Measurements from ENCODE around the gene PGM1.
A peak's percentile ranks its signal among the peaks of the same experiment; 100 is the strongest.

PGM1 gene

DNA sequence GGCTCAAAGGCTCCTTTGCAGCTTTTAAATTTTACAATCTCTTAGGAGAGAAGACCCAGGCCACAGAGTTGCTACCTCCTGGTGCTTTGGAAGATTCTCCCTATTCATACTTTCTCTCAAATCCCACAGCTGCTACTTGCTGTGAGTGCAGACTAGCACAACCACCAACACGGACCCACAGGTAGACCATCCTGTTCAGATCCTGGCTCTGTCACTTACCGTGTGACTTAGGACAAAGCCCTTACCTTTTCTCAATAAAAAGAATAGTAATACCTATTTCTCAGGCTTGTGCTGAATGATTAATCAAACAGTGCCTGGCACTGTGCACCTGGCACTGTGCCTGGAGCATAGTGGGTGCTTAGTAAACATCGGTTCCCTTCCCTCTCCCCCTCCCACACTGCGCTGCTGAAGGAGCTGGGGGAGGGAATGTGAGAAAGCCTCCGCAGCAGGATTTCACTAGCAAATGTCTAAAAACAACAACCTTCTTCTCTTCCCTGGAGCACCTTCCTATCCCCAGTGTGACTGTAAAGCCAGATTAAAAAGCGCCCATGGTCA is 81.7 kb downstream of the PGM1 start:
- Histone ChIP-seq H3K4me3 (ENCODE audit: low read length) (no peak overlapping the region), H3K4me1 (ENCODE audit: control insufficient read depth, insufficient read depth, low read length) (peaks cover 5% of the 10 kb centered on the region), H3K27ac (ENCODE audit: low read depth, low read length) (peak overlapping the region; percentile 6), H3K27me3 (ENCODE audit: control insufficient read depth, insufficient read depth, low read length) (no peaks in the 10 kb centered on the region), H3K9ac (ENCODE audit: low read length) (no peak overlapping the region), H3K36me3 (ENCODE audit: control insufficient read depth, insufficient read depth, low read length) (no peaks in the 10 kb centered on the region)

DNA sequence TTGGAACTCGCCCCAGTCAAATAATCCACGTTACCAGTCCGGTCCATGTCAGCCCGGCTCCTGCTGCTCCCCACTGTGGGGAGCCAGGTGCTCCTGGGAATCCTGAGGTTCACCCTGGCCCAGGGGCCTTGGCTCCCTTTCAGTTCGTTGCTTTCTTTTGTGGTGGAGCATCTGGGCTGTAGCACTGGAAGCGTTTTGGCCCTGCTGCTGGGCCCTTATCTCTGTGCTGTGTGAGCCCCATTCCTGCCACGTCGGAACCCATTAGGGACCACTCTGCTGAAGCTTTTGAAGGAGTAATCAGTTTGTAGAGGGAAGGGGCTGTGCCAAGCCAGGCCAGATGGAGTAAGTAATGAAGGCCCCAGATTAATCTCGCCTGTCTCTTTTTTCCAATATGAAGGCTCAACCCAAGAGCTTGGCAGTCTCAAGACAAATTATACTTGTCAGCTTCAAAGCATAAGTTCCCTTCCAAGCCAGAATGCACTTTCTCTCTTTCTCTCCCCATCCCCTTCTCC is 82.3 kb downstream of the PGM1 start:
- Histone ChIP-seq H3K36me3 (ENCODE audit: control insufficient read depth, insufficient read depth, low read length) (no peaks in the 10 kb centered on the region), H3K9ac (ENCODE audit: low read length) (no peak overlapping the region), H3K4me1 (ENCODE audit: control insufficient read depth, insufficient read depth, low read length) (peaks cover 5% of the 10 kb centered on the region), H3K27ac (ENCODE audit: low read depth, low read length) (no peak overlapping the region), H3K4me3 (ENCODE audit: low read length) (no peak overlapping the region), H3K27me3 (ENCODE audit: control insufficient read depth, insufficient read depth, low read length) (no peaks in the 10 kb centered on the region)

DNA sequence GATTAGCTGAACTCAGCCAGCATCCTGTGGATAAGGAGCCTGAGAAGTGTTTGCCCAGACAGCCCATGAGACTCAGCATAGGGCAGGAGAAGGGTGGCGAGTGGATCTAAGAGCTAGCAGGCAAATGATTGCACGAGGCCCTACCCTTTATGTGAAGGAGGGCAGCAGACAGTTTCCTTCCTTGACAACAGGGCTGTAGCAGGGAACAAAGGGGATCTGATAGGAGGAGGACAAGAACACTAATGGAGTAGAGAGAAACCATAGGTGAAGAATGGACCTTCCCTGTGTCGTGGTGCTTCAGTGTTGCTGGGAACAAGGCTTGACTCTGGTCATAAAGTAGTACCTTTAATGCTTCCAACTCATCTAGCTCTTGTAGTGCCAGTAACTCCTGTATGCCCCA is 84.3 kb downstream of the PGM1 start:
- Histone ChIP-seq H3K9ac (ENCODE audit: low read length) (no peak overlapping the region), H3K27ac (ENCODE audit: low read depth, low read length) (no peak overlapping the region), H3K27me3 (ENCODE audit: control insufficient read depth, insufficient read depth, low read length) (no peaks in the 10 kb centered on the region), H3K36me3 (ENCODE audit: control insufficient read depth, insufficient read depth, low read length) (no peaks in the 10 kb centered on the region), H3K4me3 (ENCODE audit: low read length) (no peak overlapping the region), H3K4me1 (ENCODE audit: control insufficient read depth, insufficient read depth, low read length) (peaks cover 5% of the 10 kb centered on the region)

DNA sequence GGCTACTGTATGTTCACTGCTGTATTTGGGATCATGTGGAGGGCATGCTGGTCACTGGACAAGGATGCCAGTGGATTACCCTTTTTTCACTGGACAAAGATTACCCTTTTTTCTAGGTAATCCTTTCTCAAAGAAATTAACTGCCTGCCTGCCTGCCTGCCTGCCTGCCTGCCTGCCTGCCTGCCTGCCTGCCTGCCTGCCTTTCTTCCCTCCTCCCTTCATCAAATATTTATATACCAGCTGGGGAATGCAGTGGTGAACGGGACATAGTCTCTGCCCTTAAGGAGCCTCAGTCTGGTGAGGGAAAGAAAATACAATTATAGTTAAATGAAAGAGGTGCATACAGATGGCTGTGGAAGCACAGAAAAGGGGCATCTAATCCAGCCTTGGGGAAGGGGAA is 85.0 kb downstream of the PGM1 start:
- H3K4me3 ChIP-seq (ENCODE audit: low read length) = no peak overlapping the region
- no peak overlapping the region for H3K27ac ChIP-seq (ENCODE audit: low read depth, low read length)
- H3K36me3 ChIP-seq (ENCODE audit: control insufficient read depth, insufficient read depth, low read length) = no peaks in the 10 kb centered on the region
- H3K4me1 ChIP-seq (ENCODE audit: control insufficient read depth, insufficient read depth, low read length) = peaks cover 5% of the 10 kb centered on the region
- H3K27me3 ChIP-seq (ENCODE audit: control insufficient read depth, insufficient read depth, low read length) = no peaks in the 10 kb centered on the region
- H3K9ac ChIP-seq (ENCODE audit: low read length) = no peak overlapping the region

DNA sequence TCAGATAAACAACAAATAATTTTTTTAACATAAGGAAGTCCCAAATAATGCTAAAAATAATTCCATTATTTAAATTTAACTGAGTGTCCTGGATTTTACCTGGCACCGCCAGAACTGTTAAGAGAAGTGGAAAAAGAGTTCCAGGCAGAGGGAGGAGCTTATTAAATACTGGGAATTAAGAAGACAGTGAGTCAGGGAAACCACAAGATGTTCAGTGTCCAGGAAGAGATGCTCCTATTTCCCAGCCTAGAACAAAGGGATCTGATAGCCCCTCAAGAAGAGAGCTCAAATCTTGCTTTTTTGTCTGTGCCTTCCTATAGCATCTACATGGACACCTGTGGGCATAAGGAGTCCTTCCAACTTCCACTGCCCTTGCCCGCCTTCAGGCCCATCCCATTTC is 85.9 kb downstream of the PGM1 start:
- Histone ChIP-seq H3K4me1 (ENCODE audit: control insufficient read depth, insufficient read depth, low read length) (peaks cover 5% of the 10 kb centered on the region), H3K9ac (ENCODE audit: low read length) (no peak overlapping the region), H3K27me3 (ENCODE audit: control insufficient read depth, insufficient read depth, low read length) (no peaks in the 10 kb centered on the region), H3K27ac (ENCODE audit: low read depth, low read length) (no peak overlapping the region), H3K4me3 (ENCODE audit: low read length) (no peak overlapping the region), H3K36me3 (ENCODE audit: control insufficient read depth, insufficient read depth, low read length) (no peaks in the 10 kb centered on the region)

DNA sequence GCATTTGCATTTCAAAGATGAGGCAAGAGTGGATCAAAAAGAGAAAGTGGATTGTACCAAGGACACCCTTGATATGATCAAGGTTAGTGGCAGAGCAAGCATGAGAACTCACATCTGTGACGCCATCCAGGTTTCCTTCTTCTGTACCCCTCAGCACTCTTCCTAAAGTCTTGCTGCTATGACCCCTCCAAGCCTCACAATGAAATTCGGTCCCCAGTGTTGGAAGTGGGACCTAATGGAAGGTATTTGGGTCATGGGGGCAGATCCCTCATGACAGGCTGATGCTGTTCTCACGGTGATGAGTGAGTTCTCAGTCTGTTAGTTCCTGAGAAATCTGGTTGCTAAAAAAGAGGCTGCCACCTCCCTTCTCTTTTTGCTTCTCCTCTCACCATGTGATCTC is 86.4 kb downstream of the PGM1 start:
- H3K4me1 ChIP-seq (ENCODE audit: control insufficient read depth, insufficient read depth, low read length) = peaks cover 3% of the 10 kb centered on the region
- H3K27me3 ChIP-seq (ENCODE audit: control insufficient read depth, insufficient read depth, low read length) = no peaks in the 10 kb centered on the region
- no peaks in the 10 kb centered on the region for H3K36me3 ChIP-seq (ENCODE audit: control insufficient read depth, insufficient read depth, low read length)
- H3K9ac ChIP-seq (ENCODE audit: low read length) = no peak overlapping the region
- H3K27ac ChIP-seq (ENCODE audit: low read depth, low read length) = no peak overlapping the region
- H3K4me3 ChIP-seq (ENCODE audit: low read length) = no peak overlapping the region

DNA sequence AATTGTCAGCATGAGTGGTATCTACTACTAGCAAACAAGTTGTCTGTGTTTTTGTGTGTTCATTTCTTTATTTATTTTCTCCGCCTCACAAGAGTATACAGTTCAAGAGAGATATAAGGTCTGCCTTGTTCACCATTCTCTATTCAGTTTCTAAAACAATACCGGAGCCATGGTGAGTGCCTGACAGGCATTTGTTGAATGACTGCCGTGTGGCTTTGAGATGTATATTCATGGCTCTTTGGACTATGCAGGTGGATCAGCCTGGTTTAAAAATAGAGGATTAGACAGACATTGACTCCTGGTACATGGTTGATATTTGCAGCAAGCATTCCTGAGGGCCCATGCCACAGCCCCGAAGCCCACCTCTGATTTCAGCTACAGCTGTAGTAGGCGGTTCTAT is 89.7 kb downstream of the PGM1 start:
- Histone ChIP-seq H3K27ac (ENCODE audit: low read depth, low read length) (no peak overlapping the region), H3K27me3 (ENCODE audit: control insufficient read depth, insufficient read depth, low read length) (no peaks in the 10 kb centered on the region), H3K9ac (ENCODE audit: low read length) (no peak overlapping the region), H3K4me1 (ENCODE audit: control insufficient read depth, insufficient read depth, low read length) (no peaks in the 10 kb centered on the region), H3K4me3 (ENCODE audit: low read length) (no peak overlapping the region), H3K36me3 (ENCODE audit: control insufficient read depth, insufficient read depth, low read length) (no peaks in the 10 kb centered on the region)

DNA sequence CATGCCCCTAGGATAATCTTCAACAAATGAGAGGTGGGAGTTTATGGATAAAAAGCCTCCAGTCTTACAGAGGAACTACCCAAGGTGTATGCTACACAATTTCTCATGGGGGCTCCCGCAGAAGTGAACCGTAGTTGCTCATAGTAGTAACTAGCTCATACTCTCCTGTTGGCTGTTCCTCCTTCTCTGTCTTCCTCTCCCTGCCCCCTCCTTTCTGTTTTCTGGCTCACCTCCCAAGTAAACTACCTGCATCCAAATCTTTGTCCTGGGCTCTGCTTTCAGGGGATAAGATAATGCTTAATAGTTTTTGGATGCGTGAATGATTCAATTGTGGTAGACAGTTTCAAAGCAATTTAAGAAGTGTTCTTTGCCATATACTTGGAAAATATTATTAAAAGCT is 90.5 kb downstream of the PGM1 start:
- Histone ChIP-seq H3K27ac (ENCODE audit: low read depth, low read length) (no peak overlapping the region), H3K9ac (ENCODE audit: low read length) (no peak overlapping the region), H3K4me1 (ENCODE audit: control insufficient read depth, insufficient read depth, low read length) (no peaks in the 10 kb centered on the region), H3K27me3 (ENCODE audit: control insufficient read depth, insufficient read depth, low read length) (no peaks in the 10 kb centered on the region), H3K36me3 (ENCODE audit: control insufficient read depth, insufficient read depth, low read length) (no peaks in the 10 kb centered on the region), H3K4me3 (ENCODE audit: low read length) (no peak overlapping the region)

DNA sequence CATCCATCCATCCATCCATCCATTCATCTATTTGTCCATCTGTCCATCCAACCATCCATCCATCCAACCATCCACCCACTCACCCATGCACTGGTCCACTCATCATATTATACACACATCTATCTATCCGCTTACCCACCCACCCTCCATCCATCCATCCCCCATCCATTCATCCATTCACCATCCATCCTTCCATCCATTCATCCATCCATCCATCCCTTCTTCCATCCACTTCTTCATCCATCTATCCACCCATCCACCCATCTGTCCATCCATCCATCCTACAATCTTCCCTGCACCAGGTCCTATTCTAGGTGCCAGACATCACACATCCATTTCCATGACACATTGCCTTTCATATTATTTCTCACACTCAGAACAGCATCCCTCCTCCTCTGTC is 93.5 kb downstream of the PGM1 start:
- no peaks in the 10 kb centered on the region for H3K4me1 ChIP-seq (ENCODE audit: control insufficient read depth, insufficient read depth, low read length)

DNA sequence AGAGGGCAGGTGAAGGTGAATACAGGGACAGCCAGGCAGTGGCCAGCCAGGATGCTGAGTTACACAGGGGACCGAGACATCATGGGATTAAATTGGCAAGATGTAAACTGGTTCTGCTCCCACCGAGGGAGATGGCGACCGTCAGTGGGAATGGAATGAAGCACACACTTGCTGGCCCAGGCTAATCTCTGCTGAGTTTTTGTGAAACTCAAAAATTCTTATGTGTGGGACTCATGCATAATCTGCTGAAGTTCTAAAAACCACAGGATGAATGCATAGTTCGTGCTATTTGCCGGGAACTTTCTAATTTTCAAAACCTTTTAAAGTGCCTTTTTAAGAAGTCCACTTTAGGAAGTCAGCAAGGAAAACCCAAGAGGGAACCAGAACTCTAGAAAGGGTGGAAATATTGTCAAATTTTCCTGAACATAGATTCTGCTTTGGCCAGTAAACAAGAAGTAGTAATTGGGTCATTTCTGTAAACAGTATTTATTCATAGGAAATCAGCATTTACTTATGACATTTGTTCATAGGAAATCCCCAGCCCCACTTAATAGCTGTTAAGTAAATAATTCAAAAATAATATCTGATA is 95.2 kb downstream of the PGM1 start:
- no peak overlapping the region for H3K27ac ChIP-seq (ENCODE audit: low read depth, low read length)
- H3K27me3 ChIP-seq (ENCODE audit: control insufficient read depth, insufficient read depth, low read length) = no peaks in the 10 kb centered on the region
- H3K9ac ChIP-seq (ENCODE audit: low read length) = no peak overlapping the region
- H3K36me3 ChIP-seq (ENCODE audit: control insufficient read depth, insufficient read depth, low read length) = no peaks in the 10 kb centered on the region
- no peak overlapping the region for H3K4me3 ChIP-seq (ENCODE audit: low read length)
- peaks cover 3% of the 10 kb centered on the region for H3K4me1 ChIP-seq (ENCODE audit: control insufficient read depth, insufficient read depth, low read length)

More for the DNA sequence above, 93.5 kb downstream of the PGM1 start:
- no peak overlapping the region for H3K4me3 ChIP-seq (ENCODE audit: low read length)
- no peak overlapping the region for H3K9ac ChIP-seq (ENCODE audit: low read length)
- H3K36me3 ChIP-seq (ENCODE audit: control insufficient read depth, insufficient read depth, low read length) = no peaks in the 10 kb centered on the region
- no peak overlapping the region for H3K27ac ChIP-seq (ENCODE audit: low read depth, low read length)
- H3K27me3 ChIP-seq (ENCODE audit: control insufficient read depth, insufficient read depth, low read length) = no peaks in the 10 kb centered on the region

DNA sequence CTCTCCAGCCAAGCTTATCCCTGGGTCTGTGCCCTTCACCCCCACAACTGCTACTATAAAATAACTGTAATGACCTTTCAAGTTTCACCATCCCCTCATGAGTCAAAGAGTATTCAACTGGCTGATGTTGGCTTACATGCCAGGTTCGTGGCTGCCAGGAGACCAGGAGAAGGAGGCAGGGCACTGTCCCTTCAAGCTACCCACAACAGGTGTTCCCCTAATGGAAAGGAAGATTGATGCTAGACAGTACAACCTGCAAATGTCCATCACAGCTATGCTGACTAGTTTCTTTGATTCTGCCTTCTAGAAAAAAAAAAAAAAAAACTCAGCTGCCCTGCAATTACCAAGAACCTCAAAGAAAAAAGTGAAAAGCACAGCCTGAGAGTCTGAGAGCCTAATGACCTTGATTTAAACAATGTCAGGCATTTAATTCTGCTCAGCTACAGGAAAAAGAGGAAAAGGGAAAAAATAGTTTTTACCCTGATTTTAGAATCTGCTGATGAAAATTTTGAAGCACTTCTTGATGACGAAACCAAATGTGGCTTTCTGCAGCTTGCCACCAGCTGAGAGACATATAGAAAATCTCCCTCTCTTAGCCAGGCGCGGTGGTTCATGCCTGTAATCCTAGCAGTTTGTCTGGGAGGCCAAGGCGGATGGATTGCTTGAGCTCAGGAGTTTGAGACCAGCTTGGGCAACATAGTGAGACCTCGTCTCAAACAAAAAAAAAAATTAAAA is 97.9 kb downstream of the PGM1 start:
- no peaks in the 10 kb centered on the region for H3K36me3 ChIP-seq (ENCODE audit: control insufficient read depth, insufficient read depth, low read length)
- no peak overlapping the region for H3K9ac ChIP-seq (ENCODE audit: low read length)
- no peaks in the 10 kb centered on the region for H3K27me3 ChIP-seq (ENCODE audit: control insufficient read depth, insufficient read depth, low read length)
- H3K27ac ChIP-seq (ENCODE audit: low read depth, low read length) = no peak overlapping the region
- H3K4me3 ChIP-seq (ENCODE audit: low read length) = no peak overlapping the region
- H3K4me1 ChIP-seq (ENCODE audit: control insufficient read depth, insufficient read depth, low read length) = peaks cover 3% of the 10 kb centered on the region

DNA sequence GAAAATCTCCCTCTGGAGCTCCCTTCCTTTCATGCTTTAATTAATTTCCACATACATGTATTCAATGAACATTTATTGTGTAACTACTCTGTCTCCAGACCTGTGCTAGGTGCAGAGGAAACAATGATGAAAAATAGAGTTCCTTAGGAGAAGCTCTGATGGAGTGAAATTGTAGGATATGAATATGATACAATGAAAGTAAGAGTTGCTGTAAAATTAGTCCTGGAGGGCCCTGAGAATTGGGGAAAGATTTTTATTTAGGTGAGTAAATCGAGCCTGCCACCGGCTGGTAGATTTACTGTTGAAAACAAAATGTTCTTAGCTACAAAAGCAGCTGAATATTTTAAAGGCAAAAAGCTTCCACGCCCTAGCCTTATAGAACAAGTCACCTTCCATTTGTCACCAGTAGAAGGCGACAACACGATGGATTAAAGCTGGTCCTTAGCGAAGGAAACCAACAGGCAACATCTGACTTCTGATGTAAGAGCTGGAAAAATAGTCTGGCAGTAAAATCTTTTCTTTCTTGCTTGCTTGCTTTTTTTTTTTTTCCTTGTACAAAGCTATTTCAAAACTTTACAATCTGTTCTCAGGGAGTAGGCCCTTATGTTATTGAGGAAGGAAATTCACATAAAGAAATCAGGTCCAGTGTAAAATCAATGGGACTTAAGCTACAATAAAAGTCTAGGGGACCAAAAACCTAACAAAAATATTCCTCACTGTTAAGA is 98.7 kb downstream of the PGM1 start:
- Histone ChIP-seq H3K27ac (ENCODE audit: low read depth, low read length) (no peak overlapping the region), H3K9ac (ENCODE audit: low read length) (no peak overlapping the region), H3K36me3 (ENCODE audit: control insufficient read depth, insufficient read depth, low read length) (no peaks in the 10 kb centered on the region), H3K4me1 (ENCODE audit: control insufficient read depth, insufficient read depth, low read length) (peaks cover 3% of the 10 kb centered on the region), H3K4me3 (ENCODE audit: low read length) (no peak overlapping the region), H3K27me3 (ENCODE audit: control insufficient read depth, insufficient read depth, low read length) (no peaks in the 10 kb centered on the region)

Data from rectal smooth muscle tissue (tissue), 1 donor.